Limb (tissue), 2 donors: ENCODE results near the gene RGS1.

Source experiments
- DNase-seq, 2 donors: peaks; one replicate each; pipeline ENCODE4 v3.0.0-alpha.2; 2016; ENCODE audit errors: extremely low spot score in 2 of 2

The RGS1 gene

DNA sequence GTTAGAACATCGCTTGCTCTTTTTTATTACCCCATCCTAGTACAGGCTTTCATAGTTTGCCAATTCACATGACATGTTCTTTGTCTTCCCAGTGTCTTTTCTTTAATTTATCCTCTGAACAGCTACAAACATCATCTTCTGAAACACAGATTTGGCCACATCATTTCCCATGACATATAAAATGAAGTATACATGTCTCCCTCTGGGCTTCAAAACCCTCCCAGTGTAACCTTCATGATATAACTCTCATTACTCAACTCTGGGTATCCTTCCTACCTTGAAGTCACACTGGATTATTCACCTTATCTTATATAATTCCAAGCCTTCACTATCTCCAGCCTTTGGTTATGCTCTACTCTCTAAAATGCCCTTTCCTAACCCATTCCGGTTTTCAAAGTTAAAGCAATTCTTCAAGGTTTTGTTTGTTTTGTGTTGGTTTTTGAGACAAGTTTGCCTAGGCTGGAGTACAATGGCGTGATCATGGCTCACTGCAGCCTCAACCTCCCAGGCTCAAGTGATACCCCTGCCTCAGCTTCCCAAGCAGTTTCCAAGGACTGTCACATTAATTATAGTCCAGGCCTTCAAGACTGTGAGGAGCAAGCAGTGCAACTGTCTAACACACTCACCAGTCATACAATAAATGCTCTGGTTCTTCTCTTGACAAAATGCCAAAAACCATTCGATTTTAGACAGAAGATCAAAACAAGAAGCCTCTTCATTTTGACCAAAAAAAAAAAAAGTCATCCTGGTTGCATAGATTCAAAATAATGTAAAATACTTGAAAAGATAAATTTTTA is 5.8 kb downstream of the RGS1 start:
- no peak for DNase-seq

DNA sequence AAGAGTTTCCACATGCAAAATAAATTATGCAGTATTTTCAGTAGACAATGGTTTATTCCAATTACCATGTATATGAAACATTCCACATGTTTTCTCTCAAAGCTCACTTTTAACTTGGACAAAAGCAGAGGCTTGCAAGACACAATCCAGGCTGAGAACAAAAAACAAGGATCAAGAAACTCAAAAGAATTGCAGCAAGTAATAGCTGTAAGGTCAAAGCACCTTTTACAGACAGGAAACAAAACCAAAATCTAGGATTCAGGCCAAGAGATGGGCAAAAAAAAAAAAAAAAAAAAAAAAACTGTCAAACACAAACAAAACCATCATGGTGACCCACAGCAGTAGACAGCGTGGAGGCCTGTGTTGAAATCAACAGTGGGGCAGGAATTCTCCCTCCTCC is 9.3 kb downstream of the RGS1 start:
- DNase-seq: no peak

DNA sequence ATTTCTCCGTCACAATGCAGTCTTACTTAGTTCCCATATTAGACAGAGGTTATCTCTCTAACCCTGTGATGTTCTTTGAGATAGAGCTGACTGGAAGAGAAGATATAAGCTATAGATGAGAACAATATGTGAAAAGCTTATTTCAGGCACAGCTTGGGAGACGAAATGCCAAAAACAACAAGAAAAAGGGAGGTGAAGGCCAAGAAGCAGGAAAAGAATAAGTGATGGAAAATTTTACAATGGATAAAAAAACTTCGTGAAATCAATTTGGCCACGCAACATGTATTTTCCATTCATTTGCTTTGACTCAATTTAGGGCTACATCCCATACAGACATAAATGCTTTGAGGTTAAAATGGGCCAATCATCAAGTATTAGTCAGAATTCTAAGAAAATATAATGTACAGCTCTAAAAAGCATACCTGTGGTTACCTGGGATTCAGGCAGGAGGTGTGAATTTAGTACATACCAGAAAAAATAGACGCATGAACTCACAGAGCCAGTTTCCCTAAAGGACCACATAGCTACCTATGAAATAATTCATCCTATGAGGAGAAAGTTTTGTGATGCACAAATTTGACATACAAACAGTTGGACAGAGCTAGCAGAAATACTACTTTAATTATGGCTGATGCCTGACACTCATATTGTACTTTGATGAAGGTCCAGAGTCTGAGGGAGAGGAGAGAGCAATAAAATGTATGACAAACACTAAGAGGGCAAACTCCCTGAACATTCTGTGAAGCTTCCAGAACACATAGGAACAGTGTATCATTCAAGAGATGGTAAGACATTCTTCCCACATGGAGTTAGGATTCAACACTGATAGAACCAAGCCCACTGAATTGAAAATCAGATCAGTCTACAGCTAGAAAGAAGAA is 12.1 kb downstream of the RGS1 start:
- no peak for DNase-seq

DNA sequence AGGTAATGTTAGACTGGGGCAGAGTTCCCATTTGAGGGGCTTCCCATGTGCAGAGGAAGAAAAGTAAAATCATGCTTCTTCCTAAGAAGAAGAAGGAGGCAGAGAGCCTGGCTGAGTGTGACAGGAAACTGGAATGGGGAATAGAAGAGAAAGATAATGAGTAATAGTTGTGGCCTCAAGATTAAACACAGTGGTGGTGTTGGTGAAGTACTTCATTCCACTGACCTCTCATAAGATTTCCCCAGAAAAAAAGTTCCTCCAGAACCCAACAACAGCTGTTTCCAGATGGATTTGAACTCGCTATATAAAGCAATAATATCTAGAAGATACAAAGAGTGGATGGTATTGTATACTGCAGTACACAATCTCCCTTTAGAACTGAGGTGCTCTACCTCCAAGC is 13.0 kb downstream of the RGS1 start:
- no peak for DNase-seq

DNA sequence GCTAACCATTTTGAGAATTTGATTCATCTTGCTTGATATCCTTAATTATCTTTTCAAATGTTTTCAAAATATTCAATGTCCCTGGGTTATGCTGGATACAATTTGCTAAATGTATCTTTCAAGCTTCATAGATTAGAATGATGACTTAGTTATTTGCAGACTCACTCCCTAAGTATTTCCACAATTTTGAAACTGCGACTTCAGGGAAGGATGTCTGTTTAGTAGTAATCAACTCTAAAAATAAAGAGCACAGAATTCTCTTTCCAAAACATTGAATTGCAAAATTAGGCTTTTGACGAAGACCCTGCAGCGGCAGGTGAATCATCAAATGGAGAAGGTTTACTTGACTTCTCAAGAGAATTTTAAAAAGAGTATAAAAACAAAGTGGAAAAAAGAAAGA is 14.2 kb downstream of the RGS1 start:
- DNase-seq: no peak

DNA sequence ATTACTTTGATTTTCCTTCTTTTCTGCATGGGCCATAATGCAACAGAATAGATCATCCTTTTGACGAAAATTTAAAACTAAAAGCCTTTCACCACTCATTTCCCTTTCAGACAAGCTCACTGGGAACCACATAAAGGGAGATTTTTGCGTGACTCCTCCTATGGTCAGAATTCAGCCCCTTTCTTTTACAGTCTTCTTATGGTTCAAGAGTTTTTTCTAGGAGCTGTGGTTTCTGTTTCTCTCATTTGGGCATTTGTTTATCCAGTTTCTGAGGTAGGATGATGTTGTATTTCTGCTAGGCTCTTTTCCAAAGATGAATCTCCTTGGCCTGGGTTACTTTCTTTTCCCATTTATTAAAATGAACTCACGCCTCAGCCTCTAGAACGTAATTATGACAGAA is 16.9 kb downstream of the RGS1 start:
- no peak for DNase-seq

DNA sequence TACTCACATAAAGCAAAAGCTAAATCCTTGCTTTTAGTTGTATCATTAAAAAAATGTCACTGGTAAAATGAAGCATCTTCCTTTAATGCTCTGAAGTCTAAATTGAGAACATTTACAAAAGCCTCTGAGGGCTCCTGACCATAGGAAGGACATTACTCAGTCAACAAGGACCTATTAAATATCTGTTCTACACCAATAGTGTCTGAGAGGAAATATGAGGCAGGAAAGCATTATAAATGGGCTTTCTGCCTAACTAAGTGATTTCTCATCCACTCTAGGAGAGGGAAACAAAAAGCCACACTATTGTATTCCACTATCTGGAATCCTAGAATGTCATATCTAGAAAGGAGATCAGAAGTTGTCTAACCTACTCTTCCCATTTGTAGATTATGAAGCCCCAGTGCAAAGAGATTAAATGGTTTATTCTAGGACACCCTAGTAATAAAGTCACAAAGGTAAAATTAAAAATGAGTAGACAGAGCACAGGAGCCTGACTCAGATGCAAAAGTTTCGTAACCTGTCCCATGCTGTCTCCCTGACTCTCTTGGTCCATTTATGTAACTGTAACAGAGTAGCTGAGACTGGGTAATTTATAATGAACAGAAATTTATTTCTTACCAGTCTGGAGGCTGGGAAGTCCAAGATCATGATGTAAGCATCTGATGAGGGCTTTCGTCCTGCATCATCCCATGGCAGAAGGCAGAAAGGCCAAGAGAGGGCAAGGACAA is 17.6 kb downstream of the RGS1 start:
- no peak for DNase-seq

DNA sequence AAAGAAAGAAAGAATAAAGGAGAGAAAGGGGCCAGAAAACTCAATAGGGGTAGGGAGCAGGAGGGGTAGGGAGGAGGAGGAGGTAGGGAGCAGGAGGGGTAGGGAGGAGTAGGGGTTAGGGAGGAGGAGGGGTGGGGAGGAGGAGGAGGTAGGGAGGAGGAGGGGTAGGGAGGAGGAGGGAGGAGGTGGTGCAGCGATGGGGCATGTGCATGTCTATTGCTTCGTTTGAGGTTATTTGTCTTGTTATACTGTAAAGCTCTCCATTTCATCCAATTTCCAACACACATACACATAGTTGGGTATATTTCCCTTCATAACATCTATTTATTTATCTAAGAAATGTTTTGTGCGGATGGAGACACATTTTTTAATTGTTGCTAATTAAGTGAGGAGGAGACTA is 19.7 kb downstream of the RGS1 start:
- DNase-seq: no peak

DNA sequence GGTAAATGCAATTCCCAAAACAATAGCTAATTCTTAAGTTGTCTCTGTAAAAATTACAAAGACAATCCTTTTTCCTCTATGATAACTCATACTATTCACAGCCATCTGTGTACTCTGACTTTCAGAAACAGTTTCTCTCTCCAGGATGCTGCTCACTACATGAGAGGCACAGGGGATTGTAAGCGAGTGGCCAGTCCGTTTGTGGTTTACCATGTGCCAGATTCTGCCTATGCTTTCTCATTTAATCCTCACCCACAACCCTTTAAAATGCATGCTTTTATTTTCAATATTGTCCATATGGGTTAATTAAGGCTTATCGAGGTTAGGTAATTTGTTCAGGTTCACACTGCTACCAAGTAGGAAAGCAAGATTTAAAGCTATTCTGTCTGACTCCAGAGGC is 23.0 kb downstream of the RGS1 start:
- DNase-seq: no peak

DNA sequence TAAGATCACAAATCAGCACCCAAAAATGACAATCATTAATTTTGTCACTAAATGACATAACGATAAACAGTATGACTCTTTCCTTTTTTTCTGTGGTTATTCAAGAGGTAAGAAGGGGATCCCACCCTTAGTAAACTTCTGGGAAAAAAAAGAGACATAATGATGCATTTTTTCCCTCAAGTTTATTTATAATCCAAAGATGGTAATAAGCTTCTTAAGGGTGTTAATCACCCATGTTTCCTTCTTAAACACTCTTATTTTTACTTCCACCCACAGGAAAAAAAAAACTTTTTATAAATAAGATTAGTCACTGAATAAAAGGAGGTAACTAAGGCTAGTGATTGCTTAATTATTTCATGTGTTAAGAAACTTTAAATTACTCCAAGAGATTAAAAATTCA is 24.7 kb downstream of the RGS1 start:
- DNase-seq: no peak

DNA sequence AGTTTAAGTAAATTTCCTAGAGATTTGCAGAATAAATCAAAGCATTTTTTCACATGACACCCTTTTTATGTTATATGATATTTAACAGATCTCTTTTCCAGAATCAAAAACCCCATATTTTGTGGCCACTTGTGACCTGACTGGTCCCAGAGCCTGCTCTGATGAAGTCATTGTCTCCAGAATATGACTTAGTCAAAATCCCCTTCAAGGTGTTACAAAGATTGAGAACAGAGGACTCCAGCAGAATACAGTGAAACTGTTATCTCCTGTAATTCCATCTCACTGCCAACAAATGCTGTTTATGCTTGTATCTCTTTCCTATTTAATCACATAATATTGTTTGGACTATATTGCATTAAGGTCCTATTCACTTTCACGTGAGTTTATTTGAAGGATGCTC is 25.6 kb downstream of the RGS1 start:
- no peak for DNase-seq

DNA sequence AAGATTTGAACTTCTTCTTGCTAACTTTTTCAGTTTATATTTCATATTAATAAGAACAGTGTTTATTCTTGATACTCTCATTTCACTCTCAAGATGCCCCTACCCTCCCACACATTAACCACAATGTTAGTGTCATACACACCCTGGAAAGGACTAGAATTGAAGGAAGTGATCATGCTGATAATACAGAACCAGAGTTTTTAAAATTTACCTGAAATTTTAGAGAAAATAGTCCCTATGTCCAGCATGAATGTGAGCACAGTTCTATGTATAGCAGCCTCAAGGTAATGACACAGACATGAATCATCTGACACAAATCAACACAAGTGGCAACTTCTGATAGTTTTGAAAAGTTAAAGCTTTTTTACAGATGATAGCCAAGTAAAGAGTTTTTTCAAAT is 26.0 kb downstream of the RGS1 start:
- DNase-seq: no peak

DNA sequence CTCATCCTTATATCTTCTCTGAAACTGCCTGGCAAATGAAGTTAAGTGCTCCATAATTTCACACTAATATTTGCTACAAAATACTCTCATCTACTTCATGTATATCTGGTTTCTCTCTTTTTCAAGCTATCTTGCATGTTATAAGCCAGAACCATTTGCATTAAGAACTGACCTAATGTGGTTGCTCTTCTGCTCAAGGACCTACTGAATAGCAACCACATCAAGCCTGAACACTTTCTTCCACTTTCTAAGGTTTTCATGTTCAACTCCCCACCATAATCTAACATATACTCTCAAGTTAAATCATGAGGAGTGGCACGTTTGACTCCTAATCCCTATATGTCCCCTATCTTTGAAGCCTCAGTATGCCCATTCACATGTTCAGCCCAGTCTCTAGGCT is 27.2 kb downstream of the RGS1 start:
- DNase-seq: no peak

DNA sequence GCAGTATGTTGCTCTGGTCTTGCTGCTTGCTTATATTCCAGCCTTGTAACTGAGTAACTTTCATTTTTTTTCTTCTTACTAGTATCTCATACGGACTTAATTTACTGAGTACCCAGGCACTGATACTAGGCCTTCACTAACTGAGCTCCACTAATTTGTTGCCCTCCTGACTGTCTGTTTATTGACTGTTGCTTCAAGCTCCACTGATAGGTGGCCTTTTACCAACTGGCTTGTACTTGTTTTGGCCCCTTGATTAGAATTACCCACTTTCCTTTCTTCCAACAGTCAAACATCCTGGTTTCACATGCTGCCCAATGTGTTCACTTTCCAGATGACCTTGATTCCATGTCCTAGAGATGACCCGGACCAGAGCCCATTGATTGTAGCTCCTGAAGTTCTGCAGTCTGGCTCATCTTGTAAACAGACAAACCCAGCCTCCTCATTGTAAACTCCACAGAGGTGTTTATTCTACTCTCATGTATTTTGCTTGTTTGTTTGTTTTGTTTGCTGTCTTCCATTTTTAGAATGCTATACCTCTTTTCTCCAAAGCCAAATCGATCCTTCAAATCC is 27.7 kb downstream of the RGS1 start:
- no peak for DNase-seq

DNA sequence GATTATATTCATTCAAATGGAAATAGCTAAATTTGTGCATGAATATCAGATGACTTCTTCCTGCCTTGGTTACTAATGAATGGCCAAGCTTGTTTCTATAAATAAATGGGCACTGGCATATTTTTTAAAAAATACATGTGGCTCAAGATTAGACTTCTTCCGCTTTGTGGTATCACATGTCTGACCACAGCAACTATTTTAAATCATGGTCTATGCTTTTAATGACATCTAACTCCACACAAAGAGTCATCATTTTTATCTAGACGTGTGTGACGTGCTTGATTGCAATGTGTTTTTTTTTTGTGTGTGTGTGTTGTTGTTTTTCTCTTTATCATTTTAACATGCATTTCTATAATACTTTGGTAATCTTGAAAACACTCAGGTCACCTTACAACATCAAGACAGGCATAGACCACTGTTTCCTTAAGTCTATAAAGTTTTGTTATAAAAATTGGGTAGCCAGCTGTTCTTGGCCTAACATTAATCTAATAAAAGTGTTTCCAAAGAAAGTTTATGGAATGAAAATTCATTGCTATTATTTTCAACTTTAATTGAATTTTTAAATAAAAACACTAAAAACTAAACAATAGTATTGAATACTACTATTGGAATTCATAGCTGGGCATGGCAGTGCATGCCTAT is 29.5 kb downstream of the RGS1 start:
- no peak for DNase-seq

DNA sequence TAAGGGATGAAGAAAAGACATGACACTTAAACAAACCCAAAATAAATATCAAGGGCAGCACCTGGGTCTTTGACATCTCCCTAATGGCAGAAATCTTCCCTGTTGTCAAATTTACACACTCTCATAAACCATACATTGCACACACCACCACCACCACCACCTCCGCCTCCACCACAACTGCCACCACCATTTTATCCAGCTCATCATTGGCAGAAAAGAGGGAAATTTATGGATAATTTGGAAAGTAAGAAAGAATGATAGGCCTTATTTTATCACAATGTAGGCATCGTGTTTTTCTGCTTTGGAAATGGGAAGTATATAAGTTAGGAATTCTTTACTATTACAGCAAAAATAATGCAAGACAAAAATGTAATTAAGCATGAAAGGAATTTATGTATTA is 33.1 kb downstream of the RGS1 start:
- no peak for DNase-seq

DNA sequence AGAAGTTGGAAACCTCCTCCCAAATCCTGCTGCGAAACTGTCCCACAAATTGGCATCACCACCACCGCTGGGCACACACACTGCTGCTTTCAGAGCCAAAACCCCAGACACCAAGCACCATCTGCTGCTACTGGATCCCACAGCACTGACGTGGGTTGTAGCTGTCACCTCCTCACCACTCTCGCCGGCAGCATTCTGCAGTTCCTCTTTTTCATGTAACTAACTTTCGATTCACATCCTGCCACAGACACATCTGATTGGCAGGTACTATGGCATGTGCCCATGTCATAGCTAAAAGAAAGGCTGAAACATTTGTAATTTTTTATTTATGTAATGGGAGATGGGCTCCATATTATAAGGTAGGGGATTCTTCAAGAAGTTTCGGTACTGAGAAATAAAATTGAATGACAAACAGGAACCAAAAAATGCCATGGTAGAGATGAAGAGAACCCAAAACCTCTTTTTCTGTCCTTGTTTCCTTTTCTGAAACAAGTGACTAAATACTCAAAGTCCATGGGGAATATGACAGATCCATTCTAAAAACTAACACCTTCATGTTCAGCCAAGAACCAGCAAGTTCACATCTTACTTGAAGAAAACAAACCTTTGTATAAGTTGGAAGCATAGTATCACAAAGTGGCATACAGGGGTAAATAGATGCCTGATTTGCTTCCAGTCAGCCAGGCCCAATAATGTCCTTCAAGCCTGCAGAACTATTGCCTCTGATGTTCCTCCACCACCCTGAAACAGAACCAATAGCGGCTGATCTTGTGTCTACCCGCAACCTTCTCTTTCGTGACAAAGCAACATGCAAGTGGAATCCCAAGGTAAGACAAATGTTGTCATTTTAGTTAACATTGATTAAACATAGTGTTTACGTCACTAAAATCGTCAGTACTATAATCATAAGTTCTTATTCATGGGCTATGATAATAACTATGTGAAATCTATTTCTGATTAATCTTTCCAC is 33.8 kb downstream of the RGS1 start:
- DNase-seq: no peak

DNA sequence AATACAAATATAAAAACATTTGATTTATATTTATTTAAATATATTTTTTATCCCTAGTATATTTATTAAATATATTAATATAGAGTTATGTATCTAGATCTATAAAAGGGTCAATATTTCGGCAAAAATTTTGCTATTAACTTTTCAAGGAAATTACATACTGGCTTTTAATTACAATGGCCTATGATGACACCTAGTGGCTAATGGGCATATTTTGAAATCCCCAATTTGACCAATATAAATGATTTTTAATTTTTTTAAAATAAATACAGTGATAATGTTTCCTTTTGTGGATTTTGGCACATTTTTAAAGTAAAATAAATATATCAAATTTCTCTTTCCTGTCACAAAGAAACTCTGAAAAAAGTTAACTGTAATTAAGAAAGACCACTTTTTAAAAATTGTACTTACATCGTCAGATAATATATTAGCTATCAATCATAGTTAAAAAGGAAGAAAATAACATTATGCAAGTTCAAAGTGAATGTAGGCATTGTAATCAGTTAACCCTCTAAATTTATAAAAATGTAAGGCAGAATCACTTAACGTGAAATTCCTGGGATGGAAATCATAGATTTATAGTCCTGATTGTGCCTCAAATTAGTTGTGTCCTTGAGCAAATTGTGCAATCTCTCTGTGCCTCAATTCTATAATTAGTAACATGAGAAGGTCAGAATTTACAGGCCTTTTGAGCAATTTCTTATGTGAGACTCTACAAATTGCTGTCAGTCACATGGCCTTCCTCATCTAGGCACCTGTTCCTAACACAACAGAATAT is 34.7 kb downstream of the RGS1 start:
- peak in 1 of 2 donors; percentile 57 for DNase-seq

DNA sequence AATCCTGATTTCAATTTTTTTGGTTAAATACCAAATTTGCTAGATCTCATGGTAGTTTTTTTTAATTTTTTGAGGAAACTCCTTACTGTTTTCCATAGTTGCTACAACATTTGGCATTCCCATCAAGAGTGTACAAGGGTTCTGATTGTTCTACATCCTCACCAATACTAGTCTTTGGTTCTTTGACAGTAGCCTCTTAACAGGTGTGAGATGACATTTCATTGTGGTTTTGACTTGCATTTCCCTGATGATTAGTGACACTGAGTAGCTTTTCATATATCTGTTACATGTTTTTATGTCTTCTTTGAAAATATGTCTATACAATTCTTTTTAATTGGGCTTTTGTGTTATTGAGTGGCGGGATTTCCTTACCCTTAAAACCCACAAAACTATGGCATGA is 39.5 kb downstream of the RGS1 start:
- DNase-seq: no peak
